HG03060 (cell line): ENCODE data around the gene KDM4D.
A peak's percentile ranks its signal among the peaks of the same experiment; 100 is the strongest.
"Not testable (repeated sequence)": the region's sequence is repeated elsewhere in the genome, so short reads cannot be mapped to it uniquely, and the experiment has no call there.

Source experiments
- ATAC-seq: cut with Tn5 transposase; IDR thresholded peaks from one replicate; pipeline ENCODE4 v1.9.1; 2021; ENCODE audit warnings: low read depth, moderate number of reproducible peaks; ENCODE audit not compliant: unreplicated experiment

The KDM4D gene

GRCh38 chr11:94973099-94973968 lies at the start of gene KDM4D, which contains the start of gene CWC15:
KDM4D (plus strand) TSS chr11:94973709; CDS start chr11:94997373, 23,664 bp downstream.
CWC15 (minus strand) TSS chr11:94973556; CDS start chr11:94972185, 1,371 bp downstream.
- ATAC-seq: peak; percentile 96

GRCh38 chr11:94924171-94924572 lies 49.3 kb upstream of the KDM4D start:
- no peak for ATAC-seq

GRCh38 chr11:94924612-94925011 lies 48.9 kb upstream of the KDM4D start:
- no peak for ATAC-seq

- ATAC-seq: no peak
Observed at GRCh38 chr11:94925422-94926270, 47.9 kb upstream of the KDM4D start.

GRCh38 chr11:94926271-94926625 lies 47.3 kb upstream of the KDM4D start:
- no peak for ATAC-seq

- ATAC-seq: no peak
Observed at GRCh38 chr11:94926698-94927237, 46.7 kb upstream of the KDM4D start.

- ATAC-seq: no peak
Observed at GRCh38 chr11:94928117-94928990, 45.2 kb upstream of the KDM4D start.

GRCh38 chr11:94932072-94932471 lies 41.4 kb upstream of the KDM4D start:
- ATAC-seq: not testable (repeated sequence)

- no peak for ATAC-seq
Observed at GRCh38 chr11:94932503-94932902, 41.0 kb upstream of the KDM4D start.

GRCh38 chr11:94933223-94934130 lies 40.0 kb upstream of the KDM4D start:
- no peak for ATAC-seq

GRCh38 chr11:94934362-94934761 lies 39.1 kb upstream of the KDM4D start:
- no peak for ATAC-seq

- ATAC-seq: no peak
Observed at GRCh38 chr11:94934846-94935245, 38.7 kb upstream of the KDM4D start.

GRCh38 chr11:94938095-94939055 lies 35.1 kb upstream of the KDM4D start:
- ATAC-seq: no peak

- ATAC-seq: no peak
Observed at GRCh38 chr11:94939346-94939745, 34.2 kb upstream of the KDM4D start.

- no peak for ATAC-seq
Observed at GRCh38 chr11:94941131-94941530, 32.4 kb upstream of the KDM4D start.

GRCh38 chr11:94946812-94947211 lies 26.7 kb upstream of the KDM4D start:
- no peak for ATAC-seq

- ATAC-seq: no peak
Observed at GRCh38 chr11:94948070-94948617, 25.4 kb upstream of the KDM4D start.

- ATAC-seq: no peak
Observed at GRCh38 chr11:94954753-94955152, 18.8 kb upstream of the KDM4D start.
